Gastrocnemius medialis (tissue), 4 donors: ENCODE measurements around the gene SPDYE18.
"Not testable (repeated sequence)": the region's sequence is repeated elsewhere in the genome, so short reads cannot be mapped to it uniquely, and the experiment has no call there.

Experiments used
- CTCF ChIP-seq, 5 experiments: fragments of 450-650 bp in 3 of 5; fragments of 200-600 bp in 2 of 5; sonication (generic) in 2 of 5; IDR thresholded peaks in 4 of 5; conservative IDR thresholded peaks in 1 of 5; 1 replicate in 4 of 5; 2 replicates in 1 of 5; pipeline ENCODE4 v1.5.1; 2016 to 2019; ENCODE audit warnings: antibody characterized with exemption in 5 of 5, mild to moderate bottlenecking in 3 of 5, moderate library complexity in 3 of 5
- POLR2A ChIP-seq, 2 donors: fragments of 450-650 bp; IDR thresholded peaks; one replicate each; pipeline ENCODE4 v1.6.1; 2017; ENCODE audit warnings: antibody characterized with exemption in 2 of 2, mild to moderate bottlenecking in 2 of 2, moderate library complexity in 2 of 2

DNA sequence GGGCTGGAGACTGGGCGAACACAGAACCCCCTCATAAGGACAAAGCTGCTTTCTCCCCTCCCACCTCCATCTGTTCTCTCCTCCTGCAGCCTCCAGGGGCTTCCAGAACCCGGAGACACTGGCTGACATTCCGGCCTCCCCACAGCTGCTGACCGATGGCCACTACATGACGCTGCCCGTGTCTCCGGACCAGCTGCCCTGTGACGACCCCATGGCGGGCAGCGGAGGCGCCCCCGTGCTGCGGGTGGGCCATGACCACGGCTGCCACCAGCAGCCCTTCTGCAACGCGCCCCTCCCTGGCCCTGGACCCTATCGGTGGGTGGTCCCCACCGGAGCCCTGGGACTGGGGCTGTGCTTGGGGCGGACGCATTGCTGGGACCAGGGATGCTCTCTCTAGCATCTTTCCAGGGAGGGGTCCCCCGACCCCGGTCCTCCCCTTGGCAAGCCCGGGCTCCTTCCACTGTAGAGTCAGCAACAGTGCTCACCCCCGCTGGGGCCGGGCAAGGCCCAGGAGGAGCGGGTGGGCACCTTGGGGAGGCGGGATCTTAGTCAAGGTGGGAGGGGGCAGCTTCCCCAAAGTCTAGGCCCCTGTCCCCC is 56.8 kb downstream of the SPDYE18 start:
- TF ChIP-seq POLR2A (IDR thresholded peaks at IDR 0.05); CTCF (IDR thresholded peaks at IDR 0.05 in 4 of 5, conservative IDR thresholded peaks at IDR 0.05 in 1 of 5): not testable (repeated sequence)
